ENCODE measurements around the gene C19orf47.

Gene C19orf47, protein sequence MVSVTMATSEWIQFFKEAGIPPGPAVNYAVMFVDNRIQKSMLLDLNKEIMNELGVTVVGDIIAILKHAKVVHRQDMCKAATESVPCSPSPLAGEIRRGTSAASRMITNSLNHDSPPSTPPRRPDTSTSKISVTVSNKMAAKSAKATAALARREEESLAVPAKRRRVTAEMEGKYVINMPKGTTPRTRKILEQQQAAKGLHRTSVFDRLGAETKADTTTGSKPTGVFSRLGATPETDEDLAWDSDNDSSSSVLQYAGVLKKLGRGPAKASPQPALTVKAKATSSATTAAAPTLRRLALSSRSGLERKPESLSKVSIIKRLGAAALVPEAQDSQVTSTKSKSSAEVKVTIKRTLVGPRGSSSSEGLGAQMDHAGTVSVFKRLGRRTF

DNA sequence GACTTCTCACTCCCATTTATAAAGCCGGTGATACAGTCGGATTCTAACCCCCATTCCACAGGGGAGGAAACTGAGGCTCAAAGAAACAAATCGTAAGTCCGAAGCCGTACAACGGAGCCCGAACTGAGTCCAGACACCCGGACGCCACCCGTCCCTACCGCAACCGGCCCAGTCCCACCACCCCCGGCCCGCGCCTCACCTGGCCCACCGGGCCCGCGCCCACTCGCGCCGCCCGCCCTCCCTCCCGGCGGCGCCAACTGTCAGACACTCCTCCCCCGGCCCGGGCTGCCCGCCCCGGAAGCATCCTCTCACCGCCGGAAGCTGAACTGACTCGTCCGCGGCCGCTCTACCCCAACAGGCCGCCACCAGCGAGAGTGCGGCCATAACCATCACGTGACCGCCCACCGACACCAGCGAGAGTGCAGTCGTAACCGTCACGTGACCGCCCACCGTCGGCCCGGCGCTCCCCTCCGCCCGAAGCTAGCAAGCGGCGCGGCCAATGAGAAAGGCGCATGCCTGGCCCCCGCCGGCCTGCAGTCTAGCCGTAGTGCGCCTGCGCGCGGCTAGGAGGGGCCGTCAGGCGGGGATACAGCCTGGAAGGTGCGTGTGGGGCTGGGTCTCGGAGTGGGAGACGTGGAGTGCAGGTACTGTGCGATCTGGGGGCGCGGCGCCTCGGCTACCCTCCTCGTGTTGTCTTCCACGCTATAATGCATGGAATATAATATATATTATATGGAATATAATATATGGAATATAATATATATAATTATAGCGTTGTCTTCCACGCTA is at the start of gene C19orf47, which contains the start of gene PLD3:
C19orf47 (minus strand) TSS at position 273 of the 789 bp plus-strand sequence. CDS start 6,540 bp downstream, outside the sequence.
PLD3 (plus strand) TSS at position 571 of the 789 bp plus-strand sequence. CDS start 17,789 bp downstream, outside the sequence.
- peak; percentile 93 to 99 for DNase-seq (ENCODE audit: low read depth in 2 of 2, low spot score in 1 of 2)

GRCh38 chr19:40397568-40397906 is 49.3 kb upstream of the C19orf47 start:
- DNase-seq (ENCODE audit: low read depth in 2 of 2, low spot score in 1 of 2) = no peak

DNA sequence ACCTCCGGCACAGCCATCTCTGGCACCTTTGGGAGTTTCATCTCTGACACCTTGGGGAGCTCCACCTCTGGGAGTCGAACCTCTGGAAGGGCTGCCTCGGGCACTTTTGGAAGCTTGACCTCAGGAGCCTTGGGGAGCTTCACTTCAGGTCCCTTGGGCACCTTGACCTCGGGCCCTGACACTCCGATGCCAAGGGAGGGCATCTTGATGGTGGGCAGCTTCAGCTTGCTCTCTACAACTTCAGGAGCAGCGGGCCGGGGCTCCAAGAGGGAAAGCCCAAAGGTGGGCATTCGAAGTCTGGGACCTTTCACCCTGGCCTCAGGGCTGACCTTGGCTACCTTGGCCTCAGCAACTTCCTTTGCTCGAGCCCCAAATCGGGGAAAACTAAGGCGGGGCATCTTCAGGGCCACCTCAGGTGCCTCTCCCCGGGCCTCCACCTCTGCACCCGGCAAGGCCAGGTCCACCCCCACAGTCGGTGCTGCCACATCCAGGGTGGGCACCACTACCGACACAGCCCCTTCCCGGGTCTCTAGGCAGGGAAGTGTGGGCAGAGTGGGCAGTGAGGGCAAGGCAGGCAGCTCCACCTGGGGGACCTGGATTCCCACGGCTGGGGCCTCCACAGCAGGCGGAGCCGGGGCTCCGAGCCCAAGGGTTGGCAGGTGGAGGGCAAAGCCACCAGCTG is 48.8 kb upstream of the C19orf47 start:
- DNase-seq (ENCODE audit: low read depth in 2 of 2, low spot score in 1 of 2) = no peak

DNA sequence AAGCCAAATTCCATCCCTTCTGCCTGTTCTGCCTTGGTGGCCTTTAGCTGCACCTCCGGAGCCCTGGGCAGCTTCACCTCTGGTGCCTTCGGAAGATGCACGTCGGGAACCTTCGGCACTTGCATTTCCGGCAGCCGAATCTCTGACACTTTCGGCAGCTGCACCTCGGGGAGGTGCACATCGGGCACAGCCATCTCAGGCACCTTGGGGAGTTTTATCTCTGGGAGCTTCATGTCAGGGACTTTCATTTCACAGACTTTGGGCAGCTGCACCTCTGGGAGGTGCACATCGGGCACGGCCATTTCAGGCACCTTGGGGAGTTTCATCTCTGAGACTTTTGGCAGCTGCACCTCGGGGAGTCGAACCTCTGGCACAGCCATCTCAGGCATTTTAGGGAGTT is 47.8 kb upstream of the C19orf47 start:
- no peak for DNase-seq (ENCODE audit: low read depth in 2 of 2, low spot score in 1 of 2)

- DNase-seq (ENCODE audit: low read depth in 2 of 2, low spot score in 1 of 2) = no peak
Measured at GRCh38 chr19:40394816-40395210, 46.6 kb upstream of the C19orf47 start.

GRCh38 chr19:40393894-40394815 is 46.0 kb upstream of the C19orf47 start:
- no peak for DNase-seq (ENCODE audit: low read depth in 2 of 2, low spot score in 1 of 2)

- no peak for DNase-seq (ENCODE audit: low read depth in 2 of 2, low spot score in 1 of 2)
Measured at GRCh38 chr19:40392894-40393517, 44.8 kb upstream of the C19orf47 start.

- DNase-seq (ENCODE audit: low read depth in 2 of 2, low spot score in 1 of 2) = no peak
Measured at GRCh38 chr19:40392123-40392522, 43.9 kb upstream of the C19orf47 start.

- no peak for DNase-seq (ENCODE audit: low read depth in 2 of 2, low spot score in 1 of 2)
Measured at GRCh38 chr19:40390084-40390742, 42.0 kb upstream of the C19orf47 start, which contains the start of gene HIPK4. TSS of gene HIPK4 (minus strand) at chr19:40390181. CDS start at chr19:40389902, 279 bp downstream.

DNA sequence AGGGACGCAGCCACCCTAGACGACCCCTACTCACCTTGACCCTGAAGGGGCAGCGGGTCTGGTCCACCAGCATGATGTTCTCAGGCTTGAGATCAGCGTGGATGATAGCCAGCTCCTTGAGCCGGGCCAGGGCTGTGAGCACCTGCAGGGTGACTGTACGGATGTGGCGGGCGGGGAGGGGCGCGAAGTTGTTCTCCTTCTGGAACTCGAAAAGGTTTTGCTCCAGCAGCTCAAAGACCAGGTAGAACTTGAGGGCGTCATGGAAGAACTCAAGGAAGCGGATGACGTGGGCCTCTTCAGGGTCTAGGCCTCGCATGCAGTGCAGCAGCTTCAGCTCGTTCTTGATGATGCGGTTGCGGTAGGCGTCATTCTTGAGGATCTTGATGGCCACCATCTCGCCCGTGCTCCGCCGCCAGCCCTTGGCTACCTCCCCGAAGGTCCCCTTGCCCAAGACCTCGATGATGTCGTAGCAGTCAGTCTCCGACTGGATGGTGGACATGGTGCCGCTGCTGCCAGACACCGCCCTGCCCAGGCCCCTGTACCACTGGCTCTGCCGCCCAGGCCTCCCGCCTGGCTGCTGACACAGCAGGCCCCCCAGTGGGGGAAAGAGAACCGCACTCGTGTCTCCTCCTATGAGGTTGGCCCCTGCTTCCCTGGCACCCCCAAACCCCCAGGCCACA is 41.3 kb upstream of the C19orf47 start:
- DNase-seq (ENCODE audit: low read depth in 2 of 2, low spot score in 1 of 2) = no peak

DNA sequence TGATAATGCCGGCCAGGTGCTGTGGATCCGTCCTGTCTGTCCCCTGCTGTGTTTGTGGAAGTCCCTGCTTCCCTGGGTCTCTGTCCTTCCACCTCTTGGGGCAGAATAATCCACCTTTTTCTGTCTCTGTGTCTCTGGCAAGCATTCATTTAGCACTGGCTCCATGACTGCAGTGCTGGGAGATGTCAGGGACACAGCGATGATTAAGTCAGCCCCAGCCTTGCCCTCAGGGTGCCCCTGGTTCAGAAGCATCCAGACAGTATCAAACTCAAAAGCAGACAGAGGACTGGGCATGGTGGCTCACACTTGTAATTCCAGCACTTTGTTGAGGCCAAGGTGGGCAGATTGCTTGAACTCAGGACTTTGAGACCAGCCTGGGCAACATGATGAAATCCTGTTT is 40.3 kb upstream of the C19orf47 start:
- no peak for DNase-seq (ENCODE audit: low read depth in 2 of 2, low spot score in 1 of 2)

DNA sequence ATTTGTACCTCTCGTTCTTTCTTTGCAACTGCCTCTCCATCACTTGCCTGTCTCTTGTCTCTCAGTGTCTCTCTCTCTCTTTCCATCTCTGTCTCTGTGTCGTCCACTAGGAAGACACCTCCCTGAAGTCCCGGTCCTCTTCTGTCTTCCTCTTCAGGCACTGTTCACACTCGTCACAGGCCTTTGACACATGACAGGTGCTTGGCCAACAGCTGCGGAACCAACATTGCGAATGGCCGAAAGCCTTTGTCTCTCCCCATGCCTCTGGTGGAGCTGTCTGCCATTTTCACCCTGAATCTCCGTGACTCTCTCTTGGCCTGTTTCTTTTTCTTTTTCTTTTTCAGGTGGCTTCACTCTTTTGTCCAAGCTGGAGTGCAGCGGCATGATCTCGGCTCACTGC is 39.0 kb upstream of the C19orf47 start:
- no peak for DNase-seq (ENCODE audit: low read depth in 2 of 2, low spot score in 1 of 2)

DNA sequence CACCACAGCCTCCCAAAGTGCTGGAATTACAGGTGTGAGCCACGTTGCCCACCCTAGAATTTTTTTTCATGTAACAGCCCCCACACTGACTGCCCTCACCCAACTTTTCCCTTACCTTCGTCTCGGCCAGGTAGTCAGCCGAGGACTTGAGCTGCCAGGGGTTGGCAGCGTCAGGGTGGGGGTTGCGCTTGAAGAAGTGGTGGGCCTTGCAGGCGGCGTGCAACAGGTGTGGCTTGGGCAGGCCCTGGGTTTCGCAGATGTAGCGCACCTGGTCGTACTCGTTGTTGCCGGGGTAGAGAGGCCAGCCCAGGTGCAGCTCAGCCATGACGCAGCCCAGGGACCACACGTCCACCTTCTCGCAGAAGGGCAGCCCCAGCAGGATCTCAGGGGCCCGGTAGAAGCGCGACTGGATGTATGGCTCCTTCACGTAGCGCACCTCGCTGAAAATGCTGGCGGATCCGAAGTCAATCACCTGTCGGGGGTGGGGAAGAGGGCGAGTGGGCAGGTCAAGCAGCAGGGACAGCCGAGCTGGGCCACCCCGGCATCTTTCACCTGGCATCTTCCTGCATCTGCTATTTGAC is 35.6 kb upstream of the C19orf47 start:
- DNase-seq (ENCODE audit: low read depth in 2 of 2, low spot score in 1 of 2) = no peak

DNA sequence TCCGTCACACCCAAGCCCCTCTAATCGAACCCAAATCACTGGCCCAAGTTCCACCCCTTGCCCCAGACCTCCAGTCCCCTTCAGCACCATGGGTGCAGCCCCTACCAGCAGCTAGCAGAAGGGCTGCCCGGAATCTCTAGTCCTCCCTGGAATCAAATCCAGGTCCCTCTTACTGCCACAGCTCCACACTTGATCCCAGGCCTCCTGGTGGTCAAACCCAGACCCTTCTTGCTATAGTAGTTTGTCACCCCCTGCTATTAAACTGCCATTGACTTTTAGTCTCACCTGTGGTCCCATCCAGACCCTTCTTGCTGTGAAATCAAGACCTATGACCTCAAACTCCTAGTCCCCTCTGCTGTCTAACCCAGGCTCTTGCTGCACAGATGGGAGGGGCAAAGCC is 33.1 kb upstream of the C19orf47 start:
- DNase-seq (ENCODE audit: low read depth in 2 of 2, low spot score in 1 of 2) = no peak

DNA sequence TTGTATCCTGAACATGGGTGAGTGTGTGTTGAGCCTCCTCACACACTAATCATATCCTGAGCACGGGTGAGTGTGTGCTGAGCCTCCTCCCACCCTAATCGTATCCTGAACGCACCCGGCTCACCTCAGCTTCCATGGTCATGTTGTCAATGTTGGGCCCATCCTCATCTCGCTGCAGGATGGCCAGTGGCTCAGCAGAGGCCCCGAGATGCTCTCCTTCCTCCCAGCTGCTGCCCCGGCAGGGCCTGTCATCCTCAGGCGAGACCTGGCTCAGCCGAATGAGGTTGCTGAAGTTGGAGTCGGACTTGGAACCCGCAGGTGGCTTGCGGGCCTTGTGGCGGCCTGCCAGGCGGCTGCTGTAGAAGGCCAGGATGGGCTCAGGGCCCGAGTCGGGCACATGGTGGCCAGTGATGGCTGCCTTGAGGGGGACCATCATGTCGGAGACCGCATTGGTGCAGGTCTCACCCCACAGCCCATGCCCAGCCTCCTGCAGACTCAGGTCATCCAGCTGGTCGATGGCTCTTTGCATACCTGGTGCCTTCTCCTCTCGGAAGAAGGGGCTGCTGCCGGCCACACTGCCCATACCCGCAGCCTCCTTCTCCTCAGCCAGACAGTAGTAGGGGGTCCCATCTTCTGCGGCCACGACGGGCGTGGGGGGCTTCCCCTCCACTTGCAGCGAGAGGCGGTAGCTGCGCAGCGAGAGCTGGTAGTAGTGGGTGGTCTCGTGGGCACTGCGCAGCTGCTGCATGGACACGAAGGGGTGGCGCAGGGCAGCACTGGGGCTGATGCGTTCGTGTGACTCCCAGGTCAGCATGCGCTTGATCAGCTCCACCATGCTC is 32.2 kb upstream of the C19orf47 start:
- no peak for DNase-seq (ENCODE audit: low read depth in 2 of 2, low spot score in 1 of 2)

- DNase-seq (ENCODE audit: low read depth in 2 of 2, low spot score in 1 of 2) = no peak
Measured at GRCh38 chr19:40379446-40380198, 31.4 kb upstream of the C19orf47 start.

- DNase-seq (ENCODE audit: low read depth in 2 of 2, low spot score in 1 of 2) = no peak
Measured at GRCh38 chr19:40378509-40378908, 30.3 kb upstream of the C19orf47 start.
